Ramos (cell line): Measurements from ENCODE around the gene KIAA1671.

Experiments used
- in situ Hi-C: fragments of 300-500 bp; cut with MboI; formaldehyde crosslinking; loops from one replicate; pipeline ENCODE4 v1.14.3; 2022; ENCODE audit warnings: low sequenced_read_pairs; ENCODE audit not compliant: unreplicated experiment

KIAA1671 gene

GRCh38 chr22:24977370-24978221, 25.1 kb downstream of the KIAA1671 start:
- in situ Hi-C loops = no loop called here

GRCh38 chr22:24978308-24978707, 25.8 kb downstream of the KIAA1671 start:
- in situ Hi-C loops = no loop called here

DNA sequence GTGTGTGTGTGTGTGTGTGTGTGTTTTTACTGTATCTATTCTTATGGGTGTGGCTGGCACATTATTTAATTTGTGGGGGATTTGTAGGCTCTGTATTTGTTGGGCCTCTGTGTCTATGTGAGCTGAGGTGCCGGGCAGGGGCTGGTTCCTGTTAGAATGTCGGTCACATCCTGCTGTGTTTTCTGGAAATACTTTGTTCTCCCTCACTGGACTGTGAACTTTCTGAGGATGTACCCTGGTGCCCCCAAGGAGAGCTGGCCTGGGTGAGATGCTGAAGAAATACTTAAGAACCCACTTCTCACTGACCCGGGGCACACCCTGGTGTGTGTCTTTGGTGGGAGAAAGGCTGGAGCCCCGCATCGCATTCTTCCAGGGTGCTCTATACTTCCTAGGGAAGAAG, 28.6 kb downstream of the KIAA1671 start:
- in situ Hi-C loops = no loop called here

DNA sequence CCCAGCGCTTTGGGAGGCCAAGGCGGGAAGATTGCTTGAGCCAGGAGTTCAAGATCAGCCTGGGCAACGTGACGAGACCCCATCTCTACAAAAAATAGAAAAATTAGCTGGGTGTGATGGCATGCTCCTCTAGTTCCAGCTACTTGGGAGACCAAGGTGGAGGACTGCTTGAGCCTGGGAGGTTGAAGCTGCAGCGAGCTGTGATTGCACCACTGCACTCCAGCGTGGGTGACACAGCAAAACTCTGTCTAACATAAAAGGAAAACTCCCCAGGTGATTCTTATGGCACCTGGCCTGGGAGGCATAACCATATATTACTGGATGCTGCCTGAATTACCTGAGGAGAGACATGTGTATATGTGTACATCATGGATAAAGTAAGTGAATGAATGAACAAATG, 29.1 kb downstream of the KIAA1671 start:
- in situ Hi-C loops = no loop called here

GRCh38 chr22:24982301-24983056, 30.0 kb downstream of the KIAA1671 start:
- in situ Hi-C loops = no loop called here

DNA sequence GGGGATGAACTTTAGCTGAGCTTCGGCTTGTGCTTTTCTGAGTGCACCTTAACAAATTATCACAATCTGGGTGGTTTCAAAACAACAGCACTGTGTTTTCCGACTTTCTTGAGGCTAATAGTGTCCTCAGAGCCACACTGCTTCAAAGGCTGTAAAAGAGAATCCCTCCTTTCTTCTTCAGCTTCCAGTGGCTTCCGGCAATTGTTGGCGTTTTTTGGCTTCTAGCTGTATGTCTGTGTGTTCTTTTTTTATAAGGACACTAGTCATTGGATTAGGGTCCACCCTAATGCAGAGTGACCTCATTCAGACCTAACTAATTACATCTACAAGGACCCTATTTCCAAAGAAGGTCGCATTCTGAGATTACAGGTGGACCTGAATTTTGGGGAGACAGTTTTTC, 30.6 kb downstream of the KIAA1671 start:
- in situ Hi-C loops = no loop called here

DNA sequence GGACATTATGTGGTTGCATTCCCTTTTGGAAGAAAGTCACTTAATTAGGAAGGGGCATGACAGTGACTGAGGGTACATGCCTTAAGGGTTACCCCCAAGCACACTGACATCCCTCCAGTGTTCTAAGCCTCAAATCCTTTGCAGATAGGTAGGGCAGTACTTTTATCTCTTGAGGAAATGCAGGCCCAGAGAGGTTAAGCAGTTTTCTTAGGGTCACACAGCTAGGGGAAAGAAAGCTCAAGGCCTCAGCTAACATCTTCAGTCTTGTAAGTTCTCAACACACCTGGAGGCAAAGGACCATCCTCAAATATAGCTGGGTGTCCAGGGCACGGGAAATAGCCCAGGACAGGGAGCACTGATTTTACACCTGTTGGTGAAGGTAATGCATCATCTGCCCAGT, 31.6 kb downstream of the KIAA1671 start:
- in situ Hi-C loops = no loop called here

GRCh38 chr22:24985826-24986214, 33.3 kb downstream of the KIAA1671 start:
- in situ Hi-C loops = no loop called here

DNA sequence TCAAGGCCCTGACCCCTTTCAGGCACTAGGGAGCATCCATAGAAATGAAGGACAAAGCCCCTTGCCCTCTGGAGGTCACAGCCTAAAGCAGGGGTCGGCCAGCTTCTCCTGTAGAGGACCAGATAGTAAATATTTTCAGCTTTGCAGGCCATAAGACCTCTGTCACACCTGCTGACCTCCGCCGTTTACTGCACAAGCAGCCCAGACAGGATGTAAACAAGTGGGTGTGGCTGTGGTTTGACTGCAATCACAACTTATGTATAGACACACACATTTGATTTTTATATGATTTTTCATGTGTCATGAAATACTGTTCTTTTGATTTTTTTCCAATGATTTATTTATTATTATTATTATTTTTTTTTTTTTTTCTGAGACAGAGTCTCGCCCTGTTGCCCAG, 34.3 kb downstream of the KIAA1671 start:
- in situ Hi-C loops = no loop called here

DNA sequence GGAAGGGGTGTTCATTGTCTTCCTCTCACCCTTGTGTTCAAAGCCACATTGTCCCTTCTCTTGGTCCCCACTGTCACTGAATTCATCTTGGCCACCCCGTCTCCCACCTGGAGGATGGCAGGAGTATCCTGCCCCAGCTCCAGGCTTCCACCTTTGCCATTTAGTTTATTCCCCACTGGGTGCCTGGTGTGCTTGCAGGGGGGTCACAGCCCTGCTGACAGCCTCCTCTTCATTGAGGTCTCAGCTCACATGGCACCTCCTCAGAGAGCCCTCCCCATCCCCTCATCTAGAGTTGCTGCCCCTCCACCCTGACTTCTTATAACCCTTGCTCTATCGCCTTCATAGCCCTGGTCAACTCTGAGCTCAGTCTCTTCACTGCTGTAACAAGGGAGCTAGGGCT, 36.6 kb downstream of the KIAA1671 start:
- in situ Hi-C loops = no loop called here

DNA sequence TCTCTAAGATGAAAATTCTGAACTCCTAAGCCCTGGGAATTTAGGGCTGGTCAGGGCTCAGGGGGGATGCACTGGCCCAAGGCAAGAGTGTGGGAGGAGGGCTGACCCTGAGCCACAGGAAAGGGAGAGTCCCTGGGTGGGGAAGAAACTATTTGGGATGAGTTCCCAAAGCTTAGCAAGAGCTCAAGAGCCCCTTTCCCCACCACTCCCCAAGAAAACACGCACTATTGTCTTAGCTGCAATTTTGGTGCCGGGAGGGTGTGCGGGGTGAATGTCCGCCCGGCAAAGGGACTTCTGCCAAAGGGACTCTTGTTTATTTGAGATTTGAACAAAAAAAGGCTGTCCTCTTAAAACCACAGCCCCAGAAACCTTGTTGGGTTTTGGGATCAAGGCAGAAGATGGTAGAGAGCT, 37.0 kb downstream of the KIAA1671 start:
- in situ Hi-C loops = no loop called here

DNA sequence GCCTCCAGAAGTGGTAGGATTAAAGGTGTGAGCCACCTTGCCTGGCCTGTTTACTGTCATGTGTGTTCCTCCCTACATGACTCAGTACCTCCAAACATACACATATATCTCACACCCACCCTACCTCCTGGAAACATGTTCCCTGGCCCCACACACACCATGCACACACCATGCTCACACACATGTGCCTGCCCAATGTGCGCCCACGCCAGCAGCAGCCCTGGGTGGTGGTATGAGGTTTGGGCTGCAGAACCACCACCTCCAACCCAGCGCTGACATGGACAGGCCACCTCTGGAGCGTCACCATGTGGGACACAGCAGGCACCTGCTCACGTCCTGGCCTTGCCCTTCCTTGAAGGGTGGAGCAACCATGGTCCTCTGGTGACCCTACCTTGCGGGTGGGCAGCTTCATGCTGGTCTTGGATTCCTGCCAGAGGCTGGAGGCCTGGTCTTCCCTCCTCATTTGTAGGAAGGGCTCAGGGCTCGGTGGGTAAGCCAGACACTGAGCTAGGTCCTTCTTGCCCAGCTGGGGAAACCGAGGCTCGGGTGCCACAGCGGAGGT, 37.9 kb downstream of the KIAA1671 start:
- in situ Hi-C loops = no loop called here

DNA sequence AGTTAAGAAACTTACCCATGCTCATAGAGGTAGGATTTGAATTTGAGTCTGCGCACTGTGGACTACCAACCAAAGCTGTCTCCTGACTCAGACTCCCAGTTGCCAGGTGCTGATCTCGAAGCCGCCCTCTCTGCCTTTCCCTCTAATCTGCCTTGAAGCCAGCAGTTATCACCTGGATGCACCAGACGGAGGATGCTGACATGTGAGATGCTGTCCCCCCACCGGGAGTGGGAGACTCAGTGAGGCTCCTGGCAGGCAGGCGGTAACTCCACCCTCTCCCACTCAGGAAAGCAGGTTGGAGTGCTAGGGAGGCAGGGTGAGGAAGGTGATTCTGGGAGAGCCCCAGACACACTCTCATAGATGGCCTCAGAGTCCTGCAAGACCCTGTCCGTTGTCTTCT, 40.4 kb downstream of the KIAA1671 start:
- in situ Hi-C loops = no loop called here

GRCh38 chr22:24994070-24994763, 41.7 kb downstream of the KIAA1671 start:
- in situ Hi-C loops = no loop called here

- in situ Hi-C loops = no loop called here
Measured at GRCh38 chr22:24995649-24996180, 43.2 kb downstream of the KIAA1671 start.

DNA sequence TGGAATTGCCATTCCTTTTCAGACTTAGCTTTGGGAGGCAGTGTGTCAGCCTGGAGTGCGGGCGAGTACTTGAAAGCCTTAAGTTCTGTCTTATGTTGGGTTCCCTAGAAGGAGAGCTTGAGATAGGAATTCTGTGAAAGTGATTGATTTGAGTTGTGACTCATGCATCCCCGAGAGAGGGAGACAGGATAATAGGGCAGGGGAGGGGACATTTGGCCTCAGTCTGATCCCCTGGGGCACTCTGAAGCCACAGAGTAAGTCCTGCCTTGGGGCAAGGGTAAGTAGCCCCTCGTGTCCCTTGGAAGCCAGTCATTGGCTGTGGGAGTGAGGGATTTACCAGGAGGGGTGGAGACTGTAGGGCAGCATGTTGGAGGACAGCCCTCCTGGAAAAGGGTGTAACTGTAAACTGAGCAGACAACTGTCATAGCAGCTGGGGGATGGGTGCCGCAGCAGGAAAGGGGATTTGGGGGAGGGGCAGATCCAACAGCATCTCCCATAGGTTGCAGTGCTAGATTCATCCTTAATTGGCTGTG, 44.0 kb downstream of the KIAA1671 start:
- in situ Hi-C loops = no loop called here

GRCh38 chr22:24997023-24997422, 44.5 kb downstream of the KIAA1671 start:
- in situ Hi-C loops = no loop called here

DNA sequence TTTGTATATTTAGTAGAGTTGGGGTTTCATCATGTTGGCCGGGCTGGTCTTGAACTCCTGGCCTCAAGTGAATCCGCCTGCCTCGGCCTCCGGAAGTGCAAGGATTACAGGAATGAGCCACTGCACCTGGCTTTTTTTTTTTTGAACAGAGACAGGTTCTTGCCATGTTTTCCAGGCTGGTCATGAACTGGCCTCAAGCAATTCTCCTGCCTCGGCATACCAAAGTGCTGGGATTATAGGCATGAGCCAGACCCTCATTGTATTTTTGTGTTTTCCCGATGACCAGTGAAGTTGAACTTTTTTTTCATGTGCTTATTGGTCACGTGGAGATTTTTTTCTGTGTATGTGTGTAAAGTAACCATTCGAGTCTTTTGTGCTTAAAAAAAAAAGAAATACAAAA, 48.2 kb downstream of the KIAA1671 start:
- in situ Hi-C loops = no loop called here

- in situ Hi-C loops = no loop called here
Measured at GRCh38 chr22:25002241-25002985, 49.9 kb downstream of the KIAA1671 start.

- in situ Hi-C loops = no loop called here
Measured at GRCh38 chr22:25006354-25006753, 53.8 kb downstream of the KIAA1671 start.
